ENCODE results near the gene SEC14L5.

DNA sequence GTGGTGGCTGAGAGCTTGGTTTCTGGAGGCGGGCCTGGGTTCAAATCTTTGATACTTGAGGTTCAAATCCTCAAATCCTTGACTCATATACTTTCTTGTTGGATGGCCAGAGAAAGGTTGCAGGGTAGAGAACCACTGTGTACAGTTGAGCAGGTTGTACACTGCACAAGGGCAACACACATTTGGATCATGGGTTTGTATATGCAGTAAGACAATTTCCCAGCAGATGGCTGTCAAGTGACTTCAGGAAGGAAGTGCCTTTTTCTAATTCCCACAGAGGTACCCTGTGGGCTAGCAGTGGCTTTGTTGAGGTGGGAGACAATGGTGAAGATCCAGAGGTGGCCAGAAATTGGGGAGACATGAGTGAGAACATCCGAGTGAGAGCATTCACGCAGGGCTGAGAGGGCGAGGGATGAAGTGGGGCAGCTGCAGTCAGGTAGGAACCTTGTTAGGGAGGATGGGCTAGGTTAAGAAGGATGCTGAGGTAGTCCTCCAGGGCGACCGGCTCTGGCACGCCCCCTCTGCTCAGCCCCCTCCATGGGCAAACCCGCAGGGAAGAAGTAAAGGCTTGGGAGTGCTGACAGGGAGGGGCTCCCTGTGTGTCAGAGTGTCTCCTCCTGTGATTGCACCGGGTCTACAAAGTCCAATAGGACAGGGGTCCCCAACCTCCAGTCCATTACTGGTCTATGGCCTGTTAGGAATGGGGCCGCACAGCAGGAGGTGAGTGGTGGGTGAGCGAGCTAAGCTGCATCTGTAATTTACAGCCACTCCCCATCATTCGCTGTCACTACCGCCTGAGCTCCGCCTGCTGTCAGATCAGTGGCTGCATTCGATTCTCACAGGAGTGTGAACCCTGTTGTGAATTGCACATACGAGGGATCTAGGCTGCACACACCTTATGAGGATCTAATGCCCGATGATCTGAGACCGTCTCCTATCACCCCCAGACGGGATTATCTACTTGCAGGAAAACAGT is 104.9 kb downstream of the SEC14L5 start:
- TF ChIP-seq, protein P1, sequence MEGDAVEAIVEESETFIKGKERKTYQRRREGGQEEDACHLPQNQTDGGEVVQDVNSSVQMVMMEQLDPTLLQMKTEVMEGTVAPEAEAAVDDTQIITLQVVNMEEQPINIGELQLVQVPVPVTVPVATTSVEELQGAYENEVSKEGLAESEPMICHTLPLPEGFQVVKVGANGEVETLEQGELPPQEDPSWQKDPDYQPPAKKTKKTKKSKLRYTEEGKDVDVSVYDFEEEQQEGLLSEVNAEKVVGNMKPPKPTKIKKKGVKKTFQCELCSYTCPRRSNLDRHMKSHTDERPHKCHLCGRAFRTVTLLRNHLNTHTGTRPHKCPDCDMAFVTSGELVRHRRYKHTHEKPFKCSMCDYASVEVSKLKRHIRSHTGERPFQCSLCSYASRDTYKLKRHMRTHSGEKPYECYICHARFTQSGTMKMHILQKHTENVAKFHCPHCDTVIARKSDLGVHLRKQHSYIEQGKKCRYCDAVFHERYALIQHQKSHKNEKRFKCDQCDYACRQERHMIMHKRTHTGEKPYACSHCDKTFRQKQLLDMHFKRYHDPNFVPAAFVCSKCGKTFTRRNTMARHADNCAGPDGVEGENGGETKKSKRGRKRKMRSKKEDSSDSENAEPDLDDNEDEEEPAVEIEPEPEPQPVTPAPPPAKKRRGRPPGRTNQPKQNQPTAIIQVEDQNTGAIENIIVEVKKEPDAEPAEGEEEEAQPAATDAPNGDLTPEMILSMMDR (conservative IDR thresholded peaks at IDR 0.05; ENCODE audit: low read depth, low read length) = no peak; the same call in 1 of the 2 replicates
- no peak for TF ChIP-seq EZH2 (IDR thresholded peaks at IDR 0.05; ENCODE audit: low read length, unreplicated experiment)
- TF ChIP-seq EZH2phosphoT487 (IDR thresholded peaks at IDR 0.05; ENCODE audit: borderline replicate concordance, low read length) = no peak

All from PC-3 (cell line).